GM12878 (cell line): Measurements from ENCODE around the gene STIL. TPM values are rescaled to one million over a fixed set of nuclear protein-coding genes. Genes with fewer than 3 reads are reported as not detected.

ENCODE experiments used
- ATAC-seq: fragments of 200-7000 bp; cut with Tn5 transposase; 3 replicates; pipeline ENCODE4 v1.9.1; 2020; ENCODE audit warnings: mild to moderate bottlenecking, moderate library complexity
- BruUV-seq: library from RNA; stranded (reverse); fragments of 400-500 nt; replicated peaks from 2 replicates; lab custom pipeline; 2021; lab: Mats Ljungman, UMichigan
- CTCF ChIA-PET: fragments of 300-600 bp; sonication (Branson Sonifier 250); formaldehyde crosslinking; extraction: SDS; loops from one replicate; lab custom pipeline; 2021; ENCODE audit warnings: inconsistent platforms; lab: Yijun Ruan, JAX
- POLR2A ChIA-PET: fragments of 350-600 bp; formaldehyde crosslinking; extraction: SDS; loops from one replicate; lab custom pipeline; 2021; ENCODE audit warnings: inconsistent platforms; lab: Charles Lee
- RAD21 ChIA-PET: fragments of 300-600 bp; sonication (Branson Sonifier 250); formaldehyde crosslinking; loops from one replicate; lab custom pipeline; 2023; ENCODE audit warnings: antibody characterized with exemption; ENCODE audit not compliant: unreplicated experiment; lab: Charles Lee
- SMC1A ChIA-PET: fragments of 300-600 bp; sonication (Branson Sonifier 250); formaldehyde crosslinking; loops from one replicate; lab custom pipeline; 2023; ENCODE audit not compliant: unreplicated experiment, uncharacterized antibody; lab: Charles Lee
- DNase-seq: peaks from one replicate; pipeline ENCODE4 v3.0.0-alpha.2; 2011; ENCODE audit warnings: low read depth, low spot score
- FAIRE-seq: peaks from 3 replicates; lab custom pipeline; 2011; peaks lifted over from hg19 to GRCh38; lab: Jason Lieb, UNC
- H2AFZ ChIP-seq: 2 replicates; pipeline ENCODE4 v1.6.0; 2011; ENCODE audit warnings: low read depth, low read length, control low read depth; ENCODE audit not compliant: control insufficient read depth
- H3K27ac ChIP-seq: 2 replicates; pipeline ENCODE4 v1.5.1; 2011; ENCODE audit warnings: control low read depth; ENCODE audit not compliant: control insufficient read depth, insufficient read depth
- H3K27me3 ChIP-seq, 2 experiments: replicated peaks in 1 of 2; 2 replicates each; pipeline versions ENCODE4 v1.6.0 to v1.6.1; 2011; ENCODE audit warnings: low read length in 1 of 2; ENCODE audit not compliant: control insufficient read depth in 2 of 2, insufficient read depth in 2 of 2
- H3K36me3 ChIP-seq, 2 experiments: 2 replicates each; pipeline ENCODE4 v1.5.1; 2011; ENCODE audit warnings: low read length in 1 of 2; ENCODE audit not compliant: control insufficient read depth in 2 of 2, insufficient read depth in 2 of 2
- H3K4me1 ChIP-seq: 2 replicates; pipeline ENCODE4 v1.6.1; 2011; ENCODE audit warnings: mild to moderate bottlenecking, low read length, moderate library complexity, mixed read lengths; ENCODE audit not compliant: control insufficient read depth, insufficient read depth
- H3K4me2 ChIP-seq: 2 replicates; pipeline ENCODE4 v1.6.0; 2011; ENCODE audit warnings: control low read depth; ENCODE audit not compliant: control insufficient read depth, insufficient read depth
- H3K4me3 ChIP-seq: fragments of 200-600 bp; sonication (generic); 2 replicates; pipeline ENCODE4 v1.5.1; 2016
- H3K79me2 ChIP-seq: 2 replicates; pipeline ENCODE4 v1.6.0; 2011; ENCODE audit warnings: low read length; ENCODE audit not compliant: control insufficient read depth, insufficient read depth
- H3K9ac ChIP-seq: 2 replicates; pipeline ENCODE4 v1.8.0; 2011; ENCODE audit warnings: low read length, control low read depth, mixed read lengths; ENCODE audit not compliant: control insufficient read depth, insufficient read depth
- H3K9me3 ChIP-seq: replicated peaks from 3 replicates; pipeline ENCODE4 v1.5.1; 2011; ENCODE audit warnings: mild to moderate bottlenecking, low read length; ENCODE audit not compliant: control insufficient read depth, insufficient read depth
- H4K20me1 ChIP-seq: 2 replicates; pipeline ENCODE4 v1.6.0; 2011; ENCODE audit not compliant: control insufficient read depth, insufficient read depth
- HDAC2 ChIP-seq: fragments of 200-600 bp; sonication (generic); IDR thresholded peaks from 2 replicates; pipeline ENCODE4 v1.6.1; 2017
- JUNB ChIP-seq: IDR thresholded peaks from 2 replicates; pipeline ENCODE4 v1.6.1; 2016; ENCODE audit warnings: antibody characterized with exemption, mild to moderate bottlenecking
- SKIL ChIP-seq: fragments of 450-650 bp; IDR thresholded peaks from 2 replicates; pipeline ENCODE4 v1.6.1; 2017; ENCODE audit warnings: mild to moderate bottlenecking, low read depth, inconsistent platforms; ENCODE audit not compliant: poor library complexity, severe bottlenecking
- ZBED1 ChIP-seq: IDR thresholded peaks from 2 replicates; pipeline ENCODE4 v1.6.1; 2016; ENCODE audit warnings: borderline replicate concordance
- WGBS: methylation state at CpG from one replicate; pipeline ENCODE4 v1.1.6; 2016; ENCODE audit warnings: low lambda C conversion rate; ENCODE audit not compliant: insufficient replicate concordance, insufficient coverage; ENCODE audit errors: missing lambda C conversion rate; 5-methylcytosine and 5-hydroxymethylcytosine counted together
- in situ Hi-C: fragments of 300-500 bp; cut with MboI; formaldehyde crosslinking; loops from 9 replicates; pipeline ENCODE4 v1.14.3; 2018; ENCODE audit warnings: mixed read lengths
- intact Hi-C: fragments of 100-400 bp; cut with micrococcal nuclease; formaldehyde crosslinking; loops from one replicate; pipeline ENCODE4 v1.14.2; 2022; ENCODE audit not compliant: unreplicated experiment
- polyA plus RNA-seq, 11 experiments: library from polyadenylated mRNA; depleted of rRNA in 4 of 11; unstranded in 6 of 11; stranded (reverse) in 5 of 11; fragments of >200 nt; fragmentation: Nextera tagmentation in 4 of 11; fragmentation: Illumina TruSeq in 1 of 11; extraction: Ambion mirVana in 4 of 11; extraction: Trizol in 1 of 11; gene quantifications; 1 replicate in 1 of 11; 2 replicates in 10 of 11; pipeline versions ENCODE4 v1.2.1 to v1.2.3, GENCODE V29; 2011 to 2016; ENCODE audit warnings: inconsistent platforms in 2 of 11, missing spikeins in 2 of 11, low read depth in 1 of 11
- total RNA-seq, 4 experiments: library from RNA; depleted of rRNA in 3 of 4; stranded (reverse); fragments of >200 nt in 3 of 4; fragmentation: Illumina TruSeq in 1 of 4; extraction: Trizol in 1 of 4; gene quantifications; 2 replicates each; pipeline versions ENCODE4 v1.2.1 to v1.2.3, GENCODE V29; 2013 to 2021

The STIL gene
- total and polyA plus RNA-seq, 10 of the 15 experiments (the other 5 are each of a cell fraction or from before 2014, with no cell fraction given) = 6.0 to 35.1 (median 26.5) TPM

- Histone ChIP-seq H3K4me1 (no peaks in the 10 kb centered on the region), H4K20me1 (no peaks in the 10 kb centered on the region), H2AFZ (no peak overlapping the region), H3K79me2 (no peaks in the 10 kb centered on the region), H3K4me3 (no peak overlapping the region), H3K9ac (no peak overlapping the region), H3K27me3 (peaks cover 7 to 14% of the 10 kb centered on the region in 2 experiments; a peak in 3 of 4 replicates), H3K9me3 (no peaks in the 10 kb centered on the region), H3K36me3 (no peaks in the 10 kb centered on the region), H3K4me2 (no peak overlapping the region), H3K27ac (no peak overlapping the region)
- CTCF ChIA-PET = no interaction called here
- FAIRE-seq = no peak
- no peak for ATAC-seq
- no peak for DNase-seq
- no peak for TF ChIP-seq HDAC2
- RAD21 ChIA-PET = no interaction called here
- intact Hi-C loops = no loop called here
- SMC1A ChIA-PET = no interaction called here
- WGBS = 3% methylated on average over 3 of the region's 3 CpGs
- POLR2A ChIA-PET = no interaction called here
- no TSS peak for BruUV-seq
- in situ Hi-C loops = no loop called here
These were observed 91.5 kb downstream of the STIL start for GRCh38 chr1:47222476-47222875.

GRCh38 chr1:47219590-47220220 is 94.2 kb downstream of the STIL start:
- Histone ChIP-seq H3K4me3 (no peak overlapping the region), H3K4me1 (no peaks in the 10 kb centered on the region), H3K9me3 (no peaks in the 10 kb centered on the region), H4K20me1 (no peaks in the 10 kb centered on the region), H3K36me3 (no peaks in the 10 kb centered on the region), H3K9ac (no peak overlapping the region), H3K4me2 (no peak overlapping the region), H3K79me2 (no peaks in the 10 kb centered on the region), H3K27ac (no peak overlapping the region), H2AFZ (no peak overlapping the region), H3K27me3 (peaks cover 2 to 8% of the 10 kb centered on the region in 2 experiments; a peak in 3 of 4 replicates)
- intact Hi-C loops (no loop called here), in situ Hi-C loops (no loop called here)
- CTCF ChIA-PET = interaction anchor here (1.4 kb wide), 1 partner anchor 26 kb away, joined by 5 read pairs; no protein-coding TSS in a partner anchor
- no TSS peak for BruUV-seq
- ATAC-seq = no peak
- no peak for DNase-seq
- RAD21 ChIA-PET = no interaction called here
- SMC1A ChIA-PET = no interaction called here
- no peak for TF ChIP-seq JUNB
- no peak for TF ChIP-seq SKIL
- TF ChIP-seq ZBED1 = no peak
- 66% methylated on average over 28 of the region's 29 CpGs for WGBS
- POLR2A ChIA-PET = no interaction called here
- no peak for FAIRE-seq
